Activated effector memory CD4-positive, alpha-beta T cell treated with Interleukin-2 at 50 U/mL for 16 hours (primary cell): Measurements from ENCODE around the gene SSBP2.
"Not testable (repeated sequence)": the region's sequence is repeated elsewhere in the genome, so short reads cannot be mapped to it uniquely, and the experiment has no call there.

ENCODE experiments used
- DNase-seq: peaks from one replicate; pipeline ENCODE4 v3.0.0-alpha.2; 2020

The SSBP2 gene

GRCh38 chr5:81418606-81419005, 332.3 kb downstream of the SSBP2 start:
- DNase-seq, result no peak

- DNase-seq, result no peak
These were observed 333.8 kb downstream of the SSBP2 start for GRCh38 chr5:81417052-81417451.

- DNase-seq, result no peak
These were observed 341.0 kb downstream of the SSBP2 start for GRCh38 chr5:81409896-81410295.

GRCh38 chr5:81409361-81409760, 341.5 kb downstream of the SSBP2 start:
- DNase-seq, result no peak

GRCh38 chr5:81408496-81408895, 342.4 kb downstream of the SSBP2 start:
- DNase-seq, result no peak

GRCh38 chr5:81407811-81408210, 343.1 kb downstream of the SSBP2 start:
- not testable (repeated sequence) for DNase-seq

GRCh38 chr5:81405126-81405891, 345.6 kb downstream of the SSBP2 start:
- DNase-seq, result no peak

GRCh38 chr5:81402192-81402930, 348.5 kb downstream of the SSBP2 start:
- no peak for DNase-seq

GRCh38 chr5:81401266-81401665, 349.6 kb downstream of the SSBP2 start:
- DNase-seq, result no peak

GRCh38 chr5:81400375-81400774, 350.5 kb downstream of the SSBP2 start:
- no peak for DNase-seq

- DNase-seq, result no peak
These were observed 352.2 kb downstream of the SSBP2 start for GRCh38 chr5:81398741-81399140.

- no peak for DNase-seq
These were observed 353.7 kb downstream of the SSBP2 start for GRCh38 chr5:81397176-81397575.

GRCh38 chr5:81395262-81395661, 355.6 kb downstream of the SSBP2 start:
- DNase-seq, result no peak

- no peak for DNase-seq
These were observed 356.8 kb downstream of the SSBP2 start, which contains the start of gene ACOT12 for GRCh38 chr5:81393783-81394718. Gene ACOT12 (minus strand): TSS chr5:81394134. CDS start chr5:81394114, 20 bp downstream.

GRCh38 chr5:81393430-81393782, 357.5 kb downstream of the SSBP2 start:
- no peak for DNase-seq

GRCh38 chr5:81389025-81389424, 361.9 kb downstream of the SSBP2 start:
- DNase-seq, result no peak

- DNase-seq, result no peak
These were observed 362.7 kb downstream of the SSBP2 start for GRCh38 chr5:81388169-81388568.

GRCh38 chr5:81383867-81384266, 367.0 kb downstream of the SSBP2 start:
- DNase-seq, result no peak

- DNase-seq, result no peak
These were observed 379.5 kb downstream of the SSBP2 start for GRCh38 chr5:81371354-81371876.

GRCh38 chr5:81370912-81371311, 380.0 kb downstream of the SSBP2 start:
- DNase-seq, result no peak

GRCh38 chr5:81365541-81365940, 385.4 kb downstream of the SSBP2 start:
- no peak for DNase-seq

GRCh38 chr5:81363093-81363871, 387.6 kb downstream of the SSBP2 start:
- DNase-seq, result no peak
